Dermis blood vessel endothelial cell (primary cell): Measurements from ENCODE around the gene ANO4. TPM values are rescaled to one million over a fixed set of nuclear protein-coding genes. Genes with fewer than 3 reads are reported as not detected.

ENCODE experiments used
- DNase-seq: peaks from one replicate; pipeline ENCODE4 v3.0.0; 2010
- total RNA-seq: library from RNA; depleted of rRNA; stranded (reverse); fragments of >200 nt; gene quantifications from 2 replicates; pipeline ENCODE4 v1.2.3, GENCODE V29; 2014

The ANO4 gene
- total RNA-seq: 0.85 and 1.1 TPM in 2 replicates

DNA sequence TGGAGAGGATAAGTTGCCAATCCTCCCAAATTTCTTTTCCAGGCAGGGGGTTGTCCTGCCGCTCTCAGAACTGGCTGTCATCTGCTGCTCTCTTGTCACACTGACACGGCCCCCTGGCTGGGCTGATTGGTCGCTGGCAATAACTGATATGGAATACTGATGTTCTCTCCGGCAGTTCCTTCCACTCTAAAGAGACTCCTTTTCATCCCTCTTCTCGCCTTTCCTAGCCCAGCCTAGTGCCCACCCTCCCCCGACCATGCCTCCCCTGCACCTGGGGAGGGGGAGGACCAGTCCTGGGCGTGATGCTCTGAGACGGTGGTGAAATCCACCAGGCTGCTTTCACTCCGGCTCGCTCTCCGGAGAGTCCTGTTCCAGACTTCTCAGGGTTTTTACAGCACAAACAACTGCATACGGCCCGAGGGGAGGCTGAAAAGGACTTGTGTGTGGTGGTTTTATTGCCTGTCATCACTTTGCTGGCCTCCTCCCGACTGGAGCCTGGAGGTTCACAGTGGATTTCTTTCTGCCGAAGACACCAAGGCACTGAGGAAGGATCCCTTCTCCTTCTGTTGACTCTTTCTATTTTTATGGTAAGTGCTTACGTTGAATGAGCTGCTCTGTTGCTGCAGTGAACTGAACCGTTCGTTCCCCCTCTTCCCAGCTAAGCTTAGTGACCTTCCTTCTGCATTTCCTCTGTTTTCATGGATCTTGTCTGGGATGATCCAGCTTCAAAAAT lies at the start of gene ANO4:
Gene ANO4 (plus strand): TSS at position 336 of the 733 bp plus-strand sequence. CDS start 107,010 bp downstream, outside the sequence.
- no peak for DNase-seq

- no peak for DNase-seq
These were observed 49.1 kb upstream of the ANO4 start for GRCh38 chr12:100745378-100746071.

GRCh38 chr12:100752841-100753240 lies 41.7 kb upstream of the ANO4 start:
- DNase-seq: no peak

DNA sequence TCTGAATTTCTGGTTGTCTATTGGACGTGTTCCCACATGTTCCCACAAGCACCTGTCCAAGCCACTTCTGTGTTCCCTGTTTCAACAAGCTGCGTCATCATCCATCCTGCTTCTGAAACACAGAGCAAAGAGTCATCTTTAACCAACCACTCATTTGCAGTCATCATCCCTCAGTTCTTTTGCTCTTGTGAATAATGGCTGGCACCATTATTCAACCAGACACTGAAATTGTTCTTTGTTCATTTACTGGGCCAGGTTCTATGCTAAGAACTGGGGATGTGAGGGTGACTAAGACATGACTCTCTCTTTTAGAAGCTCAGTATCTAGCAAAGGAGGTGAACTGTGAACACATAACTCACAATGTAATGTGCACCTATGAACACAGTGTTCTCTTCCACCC lies 40.7 kb upstream of the ANO4 start:
- DNase-seq: no peak

GRCh38 chr12:100755186-100755585 lies 39.4 kb upstream of the ANO4 start:
- DNase-seq: no peak

- DNase-seq: no peak
These were observed 36.5 kb upstream of the ANO4 start for GRCh38 chr12:100758083-100758482.

DNA sequence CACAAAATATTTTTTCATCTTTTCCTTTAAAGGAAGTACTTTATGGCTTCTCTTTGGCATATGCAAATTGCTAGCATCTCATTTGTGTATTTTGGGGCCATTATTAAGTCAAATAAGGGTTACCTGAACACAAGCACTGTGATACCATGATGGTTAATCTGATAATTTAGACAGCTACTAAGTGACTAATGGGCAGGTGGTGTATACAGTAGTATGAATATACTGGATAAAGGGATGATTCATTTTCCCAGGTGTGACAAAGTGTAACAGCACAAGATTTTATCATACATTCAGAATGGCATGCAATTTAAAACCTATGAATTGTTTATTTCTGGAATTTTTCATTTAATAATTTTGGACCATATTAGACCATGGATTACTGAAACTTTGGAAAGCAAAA lies 27.2 kb upstream of the ANO4 start:
- no peak for DNase-seq

- no peak for DNase-seq
These were observed 26.6 kb upstream of the ANO4 start for GRCh38 chr12:100767950-100768349.

GRCh38 chr12:100778967-100779590 lies 15.5 kb upstream of the ANO4 start:
- no peak for DNase-seq

DNA sequence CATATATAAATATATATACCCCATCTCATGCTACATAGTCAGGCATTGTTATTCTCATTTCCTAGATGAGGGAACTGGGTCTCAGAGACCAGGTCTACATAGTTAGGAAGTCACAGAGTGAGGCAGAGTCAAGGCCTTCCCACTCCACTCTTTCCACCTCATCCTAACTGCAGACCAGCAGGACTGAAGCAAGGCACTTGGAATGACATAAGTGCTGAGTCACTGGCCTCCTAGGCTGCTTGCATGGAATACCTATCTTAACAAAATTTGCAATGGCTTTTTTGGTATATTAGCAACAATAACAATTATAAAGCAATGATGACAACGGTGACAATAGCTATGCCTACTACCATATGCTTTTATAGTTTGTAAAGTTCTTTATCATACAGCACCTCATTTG lies 5.4 kb upstream of the ANO4 start:
- DNase-seq: no peak

DNA sequence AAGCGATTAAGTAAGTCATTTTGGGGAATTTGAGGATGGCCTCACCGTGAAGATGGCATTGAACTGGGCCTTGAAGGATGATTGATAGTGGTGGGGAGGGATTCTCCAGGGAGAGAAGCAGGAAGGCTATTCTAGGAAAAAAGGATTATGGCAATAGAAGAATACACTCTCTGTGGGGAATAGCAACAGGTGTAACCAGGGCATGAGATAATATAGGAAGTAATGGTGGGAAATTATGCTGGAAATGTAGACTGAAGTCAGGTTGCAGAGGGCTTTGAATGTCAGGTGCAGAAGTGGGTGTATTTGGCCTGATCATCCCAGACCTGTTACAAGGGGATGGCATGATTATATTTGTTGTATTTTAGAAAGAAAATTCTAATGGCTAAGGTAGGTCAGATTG lies 4.6 kb upstream of the ANO4 start:
- no peak for DNase-seq

GRCh38 chr12:100790552-100790951 lies 4.0 kb upstream of the ANO4 start:
- DNase-seq: no peak

- DNase-seq: no peak
These were observed 1.4 kb upstream of the ANO4 start for GRCh38 chr12:100793182-100793581.

DNA sequence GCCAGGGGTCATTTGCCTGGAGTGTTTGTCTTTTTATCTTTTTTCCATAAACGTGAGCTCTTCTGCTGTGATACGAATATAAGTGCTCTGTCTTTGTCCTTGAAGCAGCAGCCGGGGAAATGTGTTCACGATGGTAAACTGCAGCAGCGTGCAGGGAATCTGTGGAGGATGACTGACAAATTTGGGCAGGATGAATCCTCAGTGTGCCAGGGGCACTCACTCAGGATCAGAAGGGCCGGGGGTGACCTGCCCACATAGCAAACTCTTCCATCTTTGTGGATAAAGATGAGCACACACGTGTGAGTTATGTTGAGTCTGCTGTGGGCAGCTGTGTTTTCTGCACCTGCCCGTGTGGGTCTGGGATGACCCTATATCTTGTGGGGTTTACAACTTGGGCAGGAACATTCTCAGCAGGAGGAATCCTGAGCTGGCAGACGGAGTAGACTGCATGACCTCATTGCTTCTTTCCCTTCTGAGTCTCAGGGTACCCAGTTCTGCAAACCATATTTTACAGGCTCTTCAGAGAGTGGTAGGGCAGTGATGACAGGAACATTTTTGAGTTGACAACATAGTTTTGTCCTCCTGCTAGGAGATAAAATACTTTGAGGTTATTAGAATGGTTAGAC lies 711 bp downstream of the ANO4 start:
- DNase-seq: no peak

- DNase-seq: no peak
These were observed 1.2 kb downstream of the ANO4 start for GRCh38 chr12:100795800-100796179.

GRCh38 chr12:100796621-100797020 lies 2.0 kb downstream of the ANO4 start:
- DNase-seq: no peak

DNA sequence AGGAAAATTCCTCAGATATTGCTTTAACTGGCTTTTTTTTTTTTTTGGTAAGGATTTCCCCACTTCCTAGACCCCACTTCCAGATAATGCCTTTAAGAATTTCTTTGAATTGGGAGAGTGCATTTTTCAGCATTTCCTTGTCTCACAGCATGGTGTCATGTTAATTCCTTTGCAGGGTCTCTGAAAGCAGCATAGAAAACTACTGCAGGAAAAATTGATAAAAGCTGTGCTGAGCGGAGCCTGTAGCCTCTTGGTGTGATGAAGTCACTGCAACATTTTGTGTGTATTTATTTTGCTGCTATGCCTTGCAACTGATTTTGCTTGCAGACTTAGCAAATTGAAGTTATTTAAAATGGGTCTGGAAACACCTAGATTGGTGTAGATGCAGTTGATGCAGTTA lies 2.7 kb downstream of the ANO4 start:
- no peak for DNase-seq

GRCh38 chr12:100797786-100798185 lies 3.2 kb downstream of the ANO4 start:
- DNase-seq: no peak

DNA sequence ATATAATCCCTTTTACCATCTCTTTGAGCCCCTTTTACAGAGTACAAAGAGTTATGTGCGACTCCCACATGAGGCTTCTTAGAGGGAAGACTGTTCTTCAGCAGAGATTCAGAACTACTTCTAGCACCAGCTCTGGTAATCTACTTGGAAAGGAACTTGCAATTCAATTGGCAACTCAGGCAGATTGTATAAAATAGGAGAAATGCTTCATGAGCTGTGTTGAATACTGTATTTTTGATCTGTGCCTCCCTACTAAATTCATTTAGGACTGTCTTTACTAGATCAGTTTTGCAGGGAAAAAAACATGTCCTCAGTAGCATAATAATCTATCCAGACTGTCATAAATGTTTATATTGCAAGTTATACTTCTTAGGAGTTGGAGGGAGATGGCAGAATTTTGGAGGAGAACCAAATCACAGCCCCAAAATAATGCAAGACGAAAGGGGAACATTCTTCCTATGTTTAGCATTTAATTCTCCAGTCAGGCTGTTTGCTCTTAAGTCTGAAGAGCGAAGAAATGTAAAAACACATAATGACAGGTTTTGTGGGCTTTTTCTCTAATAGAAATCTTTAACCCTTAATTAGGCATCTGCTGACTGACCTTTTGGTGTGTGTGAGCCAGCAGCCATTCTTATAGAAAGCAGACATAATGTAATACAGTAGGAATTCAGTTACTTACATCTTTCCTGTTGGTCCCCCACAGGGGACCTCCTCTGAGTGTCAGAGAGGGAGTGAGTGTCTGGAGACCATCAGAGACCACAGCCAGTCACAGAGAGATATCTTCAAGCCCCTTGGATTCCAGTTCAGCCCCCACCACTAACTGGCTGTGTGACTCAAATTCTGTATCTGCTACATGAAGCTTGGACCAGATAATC lies 3.9 kb downstream of the ANO4 start:
- no peak for DNase-seq

DNA sequence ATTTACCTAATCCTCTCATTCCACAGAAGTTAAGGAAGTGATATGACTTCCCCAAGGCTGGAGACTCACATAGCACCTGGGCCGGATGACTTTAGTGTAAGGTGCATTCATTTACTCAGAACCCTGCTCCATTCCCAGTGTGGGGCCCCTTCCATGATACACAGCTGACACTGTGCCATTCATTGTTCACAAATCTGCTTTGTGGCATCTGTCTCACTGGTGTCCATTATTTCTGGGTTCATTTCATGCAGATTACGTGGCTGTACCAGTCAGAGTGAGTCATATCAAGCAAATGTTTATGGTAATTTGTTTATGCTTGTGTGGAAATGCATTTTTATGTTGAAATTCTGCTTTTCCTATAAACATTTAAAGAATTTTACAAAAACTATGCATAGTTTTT lies 5.2 kb downstream of the ANO4 start:
- DNase-seq: no peak

DNA sequence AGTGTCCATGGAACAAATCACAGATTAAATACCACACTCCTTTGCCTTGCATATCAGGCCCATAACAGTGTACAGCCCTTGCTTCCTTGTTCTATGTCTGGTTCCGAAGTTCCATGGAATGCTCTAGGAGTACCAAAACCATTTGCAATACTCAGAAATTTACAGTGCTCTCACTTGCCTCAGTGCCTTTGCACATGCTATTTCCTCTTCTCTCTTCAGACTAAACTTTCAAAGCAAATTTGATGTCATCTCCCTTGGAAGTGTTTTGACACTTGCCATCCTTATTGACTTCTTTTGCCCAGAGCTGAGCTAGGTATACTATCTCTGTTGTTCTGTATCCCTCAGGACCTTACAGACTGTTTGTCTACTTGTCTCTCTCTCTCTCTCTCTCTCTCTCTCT lies 6.1 kb downstream of the ANO4 start:
- no peak for DNase-seq

DNA sequence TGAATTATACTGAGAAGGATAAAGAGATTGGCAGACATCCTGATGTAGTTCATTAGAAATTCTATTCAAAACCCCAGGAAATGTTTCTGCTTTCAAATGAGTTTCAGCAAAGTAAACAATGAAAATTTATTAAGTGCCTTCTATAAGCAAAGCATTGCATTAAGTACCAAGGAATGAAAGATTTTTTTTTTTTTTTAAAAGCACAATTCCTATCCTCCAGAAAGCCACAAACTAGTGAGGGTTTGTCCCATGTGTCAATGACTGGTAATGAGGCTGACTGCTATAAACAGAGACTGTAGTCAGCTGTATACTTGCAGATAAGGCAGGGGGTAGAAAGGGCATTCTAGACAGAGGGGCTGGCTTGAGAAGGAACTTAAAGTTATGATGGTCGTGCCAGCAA lies 6.7 kb downstream of the ANO4 start:
- no peak for DNase-seq

DNA sequence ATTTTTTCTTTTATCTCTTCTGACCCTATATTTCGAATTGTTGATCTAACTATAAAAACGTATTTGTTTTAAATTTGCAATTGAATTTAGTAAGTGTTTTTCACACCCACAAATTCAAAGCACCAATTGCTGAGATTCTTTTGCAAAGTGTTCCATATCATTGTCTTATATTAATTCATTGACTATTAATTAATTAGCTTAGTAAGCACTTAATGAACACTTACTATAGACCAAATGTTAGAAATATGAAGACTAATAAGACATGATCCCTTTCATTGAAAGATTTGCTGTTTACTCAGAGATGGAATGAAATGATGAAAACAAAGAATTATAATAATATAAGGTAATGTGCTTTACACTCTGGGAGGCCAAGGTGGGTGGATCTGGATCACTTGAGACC lies 14.2 kb downstream of the ANO4 start:
- no peak for DNase-seq
